AG04450 (cell line): ENCODE measurements around the gene SDCBP2. TPM values are rescaled to one million over a fixed set of nuclear protein-coding genes. Genes with fewer than 3 reads are reported as not detected.

ENCODE experiments used
- CTCF ChIA-PET: fragments of 300-600, 350-600 bp; formaldehyde crosslinking; extraction: SDS; loops from one replicate; lab custom pipeline; 2022; ENCODE audit warnings: antibody characterized with exemption, inconsistent platforms; lab: Charles Lee
- POLR2A ChIA-PET: fragments of 350-600 bp; formaldehyde crosslinking; extraction: SDS; loops from one replicate; lab custom pipeline; 2021; ENCODE audit warnings: antibody characterized with exemption, inconsistent platforms; lab: Yijun Ruan, JAX
- DNase-seq: peaks from one replicate; pipeline ENCODE4 v3.0.0-alpha.2; 2011; ENCODE audit warnings: low read depth, low spot score
- H3K27ac ChIP-seq: one replicate; pipeline ENCODE4 v1.5.1; 2012; ENCODE audit warnings: low read depth, low read length, control low read depth
- H3K27me3 ChIP-seq: one replicate; pipeline ENCODE4 v1.6.0; 2012; ENCODE audit warnings: low read length; ENCODE audit not compliant: control insufficient read depth, insufficient read depth
- H3K4me3 ChIP-seq: 2 replicates; pipeline ENCODE4 v1.5.1; 2011; ENCODE audit warnings: mild to moderate bottlenecking, low read depth, low read length, control low read depth
- H3K9me3 ChIP-seq: 2 replicates; pipeline ENCODE4 v1.5.1; 2012; ENCODE audit warnings: low read length; ENCODE audit not compliant: control insufficient read depth, insufficient read depth
- polyA plus RNA-seq: library from polyadenylated mRNA; depleted of rRNA; stranded (reverse); fragments of >200 nt; gene quantifications from 2 replicates; pipeline ENCODE4 v1.2.3, GENCODE V29; 2011
- TF ChIP-seq, protein P1 (sequence below): IDR thresholded peaks from 2 replicates; pipeline ENCODE4 v1.5.1; 2011; ENCODE audit warnings: low read depth, low read length, control low read depth, inconsistent platforms

The SDCBP2 gene
- polyA plus RNA-seq, 1 experiment, result 2.0 TPM

DNA sequence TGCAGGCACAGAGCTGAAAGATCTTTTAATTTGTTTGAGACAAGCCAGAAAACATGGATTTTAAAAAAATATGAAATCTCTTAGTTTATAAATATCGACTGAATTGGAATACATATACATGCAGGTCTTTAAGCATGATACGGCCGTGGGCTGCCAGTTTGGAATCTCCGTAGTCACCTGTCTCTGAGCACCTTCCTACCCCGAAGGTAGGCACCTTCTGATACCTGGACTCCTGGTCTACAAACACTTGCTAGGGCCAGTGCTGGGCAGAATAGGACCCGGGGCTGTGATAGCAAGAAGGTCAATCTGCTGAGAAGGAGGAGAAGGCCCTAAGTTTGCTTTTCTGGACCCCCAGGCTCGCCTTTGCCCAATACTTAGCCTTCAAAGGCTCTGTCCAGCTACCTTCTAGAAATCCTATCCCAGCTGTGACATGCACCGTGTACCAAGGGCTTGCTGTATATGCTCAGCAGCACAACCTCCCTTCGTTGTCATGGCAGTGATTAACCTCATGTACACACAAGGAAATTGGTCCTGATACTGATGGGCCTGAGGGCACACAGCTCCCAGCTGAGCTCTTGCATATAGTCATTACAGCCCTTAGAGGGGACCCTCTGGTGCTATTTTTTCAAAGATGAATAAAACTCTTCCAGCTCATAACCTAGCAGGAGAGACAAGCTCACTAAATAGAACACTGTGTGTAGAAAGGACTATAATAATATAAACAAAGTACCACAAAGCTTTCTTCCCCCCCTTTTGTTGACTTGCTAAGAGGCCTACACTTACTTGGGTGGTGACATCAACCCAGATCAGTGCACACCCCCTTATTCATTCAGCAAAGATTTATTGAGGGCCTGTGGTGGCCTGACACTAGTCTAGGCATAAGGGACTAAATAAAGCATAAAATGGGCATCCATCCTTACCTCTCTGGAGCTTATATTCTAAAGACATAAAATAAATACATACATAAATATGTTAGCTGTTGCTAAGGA lies 45.1 kb downstream of the SDCBP2 start:
- DNase-seq, result no peak
- no peaks in the 10 kb centered on the region for H3K27me3 ChIP-seq
- ChIA-PET POLR2A (no interaction called here), CTCF (interaction anchor here (1.0 kb wide), 1 partner anchor 29 kb away, joined by 4 read pairs; no protein-coding TSS in a partner anchor)
- H3K27ac ChIP-seq, result no peak overlapping the region
- H3K9me3 ChIP-seq, result no peaks in the 10 kb centered on the region
- no peak overlapping the region for H3K4me3 ChIP-seq
- TF ChIP-seq, protein P1, sequence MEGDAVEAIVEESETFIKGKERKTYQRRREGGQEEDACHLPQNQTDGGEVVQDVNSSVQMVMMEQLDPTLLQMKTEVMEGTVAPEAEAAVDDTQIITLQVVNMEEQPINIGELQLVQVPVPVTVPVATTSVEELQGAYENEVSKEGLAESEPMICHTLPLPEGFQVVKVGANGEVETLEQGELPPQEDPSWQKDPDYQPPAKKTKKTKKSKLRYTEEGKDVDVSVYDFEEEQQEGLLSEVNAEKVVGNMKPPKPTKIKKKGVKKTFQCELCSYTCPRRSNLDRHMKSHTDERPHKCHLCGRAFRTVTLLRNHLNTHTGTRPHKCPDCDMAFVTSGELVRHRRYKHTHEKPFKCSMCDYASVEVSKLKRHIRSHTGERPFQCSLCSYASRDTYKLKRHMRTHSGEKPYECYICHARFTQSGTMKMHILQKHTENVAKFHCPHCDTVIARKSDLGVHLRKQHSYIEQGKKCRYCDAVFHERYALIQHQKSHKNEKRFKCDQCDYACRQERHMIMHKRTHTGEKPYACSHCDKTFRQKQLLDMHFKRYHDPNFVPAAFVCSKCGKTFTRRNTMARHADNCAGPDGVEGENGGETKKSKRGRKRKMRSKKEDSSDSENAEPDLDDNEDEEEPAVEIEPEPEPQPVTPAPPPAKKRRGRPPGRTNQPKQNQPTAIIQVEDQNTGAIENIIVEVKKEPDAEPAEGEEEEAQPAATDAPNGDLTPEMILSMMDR, result no peak

GRCh38 chr20:1282966-1283365 lies 46.0 kb downstream of the SDCBP2 start:
- H3K27me3 ChIP-seq, result no peaks in the 10 kb centered on the region
- H3K9me3 ChIP-seq, result no peaks in the 10 kb centered on the region
- H3K27ac ChIP-seq, result no peak overlapping the region
- ChIA-PET POLR2A (no interaction called here), CTCF (interaction anchor here (0.6 to 1.0 kb wide), 2 partner anchors 30 to 155 kb away, joined by 3 to 4 read pairs; no protein-coding TSS in a partner anchor)
- no peak overlapping the region for H3K4me3 ChIP-seq
- TF ChIP-seq, protein P1, result no peak
- DNase-seq, result no peak

GRCh38 chr20:1281279-1282057 lies 47.5 kb downstream of the SDCBP2 start:
- DNase-seq, result no peak
- Histone ChIP-seq H3K27me3 (no peaks in the 10 kb centered on the region), H3K4me3 (no peak overlapping the region), H3K27ac (no peak overlapping the region), H3K9me3 (no peaks in the 10 kb centered on the region)
- TF ChIP-seq, protein P1, result no peak
- ChIA-PET CTCF (interaction anchor here (1.2 kb wide), 1 partner anchor 156 kb away, joined by 4 read pairs; no protein-coding TSS in a partner anchor), POLR2A (no interaction called here)

DNA sequence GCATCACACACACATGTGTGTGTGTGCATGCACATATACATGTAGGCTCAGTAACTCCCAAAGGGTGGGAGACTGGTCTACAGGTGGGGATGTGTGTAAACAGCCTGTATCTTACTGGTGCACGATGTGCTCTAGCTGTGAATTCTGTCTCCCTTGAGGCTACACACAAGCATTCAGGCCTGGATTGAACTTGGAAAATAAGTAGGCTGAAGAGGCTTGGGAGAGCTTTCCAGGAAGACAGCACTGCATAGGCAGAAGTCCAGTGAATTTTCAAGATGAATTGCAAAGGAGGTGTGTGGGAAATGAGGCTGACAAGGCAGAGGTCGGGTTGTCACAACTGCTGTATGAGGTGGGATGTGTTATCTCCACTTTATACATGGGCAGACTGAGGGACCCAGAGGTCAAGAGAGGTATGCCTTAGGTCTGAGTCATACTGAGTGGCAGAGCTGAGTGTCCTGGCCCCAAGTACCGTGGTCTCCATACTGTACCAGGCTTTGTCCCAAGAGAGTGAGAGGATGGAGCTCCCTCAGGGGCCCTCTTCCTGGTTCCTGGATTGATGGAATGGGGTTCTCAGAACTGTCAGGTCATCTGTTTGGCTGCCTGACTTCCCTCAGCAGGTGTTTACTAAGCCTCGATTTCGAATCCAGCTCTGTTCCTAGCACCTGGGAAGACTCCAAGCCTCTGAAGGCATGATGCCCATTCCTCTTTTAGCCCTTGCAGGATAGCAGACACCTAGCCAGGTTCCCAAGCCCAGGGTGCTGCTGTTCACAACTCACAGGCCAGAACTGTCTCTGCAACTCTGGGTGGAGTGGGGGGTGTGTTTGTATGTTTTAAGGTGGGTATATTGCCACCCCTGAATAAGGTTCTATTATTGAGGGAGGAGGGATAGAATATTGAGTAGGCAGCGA lies 48.5 kb downstream of the SDCBP2 start:
- Histone ChIP-seq H3K27me3 (no peaks in the 10 kb centered on the region), H3K4me3 (no peak overlapping the region), H3K27ac (no peak overlapping the region), H3K9me3 (no peaks in the 10 kb centered on the region)
- ChIA-PET POLR2A (no interaction called here), CTCF (interaction anchor here (1.3 kb wide), 1 partner anchor 224 kb away, joined by 3 read pairs; no protein-coding TSS in a partner anchor)
- no peak for DNase-seq
- TF ChIP-seq, protein P1, result no peak
